Colonic mucosa (tissue), 4 donors: ENCODE measurements around the gene SLIT1. TPM values are rescaled to one million over a fixed set of nuclear protein-coding genes. Genes with fewer than 3 reads are reported as not detected.

Source experiments
- DNase-seq: peaks from one replicate; pipeline ENCODE4 v3.0.0-alpha.2; 2020
- H3K27ac ChIP-seq: fragments of 200-600 bp; one replicate; pipeline ENCODE4 v1.8.0; 2021
- H3K27me3 ChIP-seq: fragments of 200-600 bp; one replicate; pipeline ENCODE4 v1.8.0; 2021
- H3K36me3 ChIP-seq: fragments of 200-600 bp; one replicate; pipeline ENCODE4 v1.8.0; 2021
- H3K4me1 ChIP-seq: fragments of 200-600 bp; one replicate; pipeline ENCODE4 v1.8.0; 2021; ENCODE audit warnings: mild to moderate bottlenecking
- H3K4me3 ChIP-seq: fragments of 200-600 bp; one replicate; pipeline ENCODE4 v1.8.0; 2021
- H3K9ac ChIP-seq, 2 donors: one replicate each; pipeline ENCODE4 v1.7.0; 2013; ENCODE audit warnings: control low read depth in 2 of 2, low read depth in 2 of 2, low read length in 2 of 2
- H3K9me3 ChIP-seq: fragments of 200-600 bp; one replicate; pipeline ENCODE4 v1.8.0; 2021
- intact Hi-C: fragments of 100-400 bp; cut with DNase I; formaldehyde crosslinking; loops from one replicate; pipeline ENCODE4 v1.14.1; 2022
- total RNA-seq, 2 donors: library from RNA; stranded (reverse); fragmentation: NEBNext Ultra II Directional in 1 of 2; extraction: Animal tissue kit (Norgen Biotek cat#: 25700) in 1 of 2; gene quantifications; one replicate each; pipeline ENCODE4 v1.2.1, GENCODE V29; 2021
- TF ChIP-seq, protein P1 (sequence below): fragments of 200-600 bp; IDR thresholded peaks from one replicate; pipeline ENCODE4 v1.8.0; 2022; ENCODE audit warnings: antibody characterized with exemption, mild to moderate bottlenecking
- donor health status: healthy.
- donor health status: DM: no; HTN: no; CAD: no.
- donor health status: DM: no; HTN: no; CAD: no.

SLIT1 gene
- total RNA-seq, 2 donors from 2014 or later: 0.17 to 0.24 TPM

DNA sequence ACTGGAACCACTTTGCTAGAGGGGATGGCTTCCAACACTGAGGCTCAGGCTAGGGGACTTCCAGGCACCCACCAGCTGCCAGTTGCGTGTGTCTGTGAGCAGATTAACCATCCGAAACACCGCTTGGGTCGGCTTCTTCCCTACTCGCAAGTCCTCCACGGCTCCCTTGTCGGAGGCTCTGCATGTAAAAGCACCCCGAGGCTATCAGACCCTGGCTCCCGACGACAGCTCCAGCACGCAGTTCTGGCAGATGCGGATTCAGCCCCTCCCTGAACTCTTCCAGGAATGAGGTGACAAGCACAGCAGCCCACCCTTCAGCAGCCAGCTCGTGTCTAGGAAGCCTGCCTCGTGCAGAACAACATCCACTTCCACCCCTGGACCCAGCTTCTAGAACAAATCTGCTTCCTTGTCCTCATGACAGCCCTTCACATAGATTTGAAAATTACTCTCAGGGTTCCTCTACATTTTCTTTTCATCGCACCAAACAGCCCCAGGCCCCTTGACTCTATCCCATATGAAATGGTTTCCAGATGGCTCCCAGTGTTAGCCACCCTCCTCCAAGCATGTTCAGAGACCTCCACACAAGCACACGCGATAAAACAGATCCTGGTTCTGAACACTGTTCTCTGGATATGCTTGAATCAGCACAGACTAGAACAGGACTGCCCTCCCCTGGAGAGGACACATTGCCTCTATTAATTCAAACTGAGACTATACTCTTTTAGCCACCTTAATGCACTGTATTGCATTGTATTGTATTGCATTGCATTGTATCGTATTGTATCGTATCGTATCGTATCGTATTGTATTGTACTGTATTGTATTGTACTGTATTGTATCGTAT is 44.6 kb downstream of the SLIT1 start:
- H3K4me1 ChIP-seq: no peaks in the 10 kb centered on the region
- no peak overlapping the region for H3K27ac ChIP-seq
- no peaks in the 10 kb centered on the region for H3K27me3 ChIP-seq
- no peak overlapping the region for H3K4me3 ChIP-seq
- no peaks in the 10 kb centered on the region for H3K9me3 ChIP-seq
- DNase-seq: no peak
- no peaks in the 10 kb centered on the region for H3K36me3 ChIP-seq
- no peak overlapping the region for H3K9ac ChIP-seq
- TF ChIP-seq, protein P1, sequence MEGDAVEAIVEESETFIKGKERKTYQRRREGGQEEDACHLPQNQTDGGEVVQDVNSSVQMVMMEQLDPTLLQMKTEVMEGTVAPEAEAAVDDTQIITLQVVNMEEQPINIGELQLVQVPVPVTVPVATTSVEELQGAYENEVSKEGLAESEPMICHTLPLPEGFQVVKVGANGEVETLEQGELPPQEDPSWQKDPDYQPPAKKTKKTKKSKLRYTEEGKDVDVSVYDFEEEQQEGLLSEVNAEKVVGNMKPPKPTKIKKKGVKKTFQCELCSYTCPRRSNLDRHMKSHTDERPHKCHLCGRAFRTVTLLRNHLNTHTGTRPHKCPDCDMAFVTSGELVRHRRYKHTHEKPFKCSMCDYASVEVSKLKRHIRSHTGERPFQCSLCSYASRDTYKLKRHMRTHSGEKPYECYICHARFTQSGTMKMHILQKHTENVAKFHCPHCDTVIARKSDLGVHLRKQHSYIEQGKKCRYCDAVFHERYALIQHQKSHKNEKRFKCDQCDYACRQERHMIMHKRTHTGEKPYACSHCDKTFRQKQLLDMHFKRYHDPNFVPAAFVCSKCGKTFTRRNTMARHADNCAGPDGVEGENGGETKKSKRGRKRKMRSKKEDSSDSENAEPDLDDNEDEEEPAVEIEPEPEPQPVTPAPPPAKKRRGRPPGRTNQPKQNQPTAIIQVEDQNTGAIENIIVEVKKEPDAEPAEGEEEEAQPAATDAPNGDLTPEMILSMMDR: no peak
- intact Hi-C loops: no loop called here

DNA sequence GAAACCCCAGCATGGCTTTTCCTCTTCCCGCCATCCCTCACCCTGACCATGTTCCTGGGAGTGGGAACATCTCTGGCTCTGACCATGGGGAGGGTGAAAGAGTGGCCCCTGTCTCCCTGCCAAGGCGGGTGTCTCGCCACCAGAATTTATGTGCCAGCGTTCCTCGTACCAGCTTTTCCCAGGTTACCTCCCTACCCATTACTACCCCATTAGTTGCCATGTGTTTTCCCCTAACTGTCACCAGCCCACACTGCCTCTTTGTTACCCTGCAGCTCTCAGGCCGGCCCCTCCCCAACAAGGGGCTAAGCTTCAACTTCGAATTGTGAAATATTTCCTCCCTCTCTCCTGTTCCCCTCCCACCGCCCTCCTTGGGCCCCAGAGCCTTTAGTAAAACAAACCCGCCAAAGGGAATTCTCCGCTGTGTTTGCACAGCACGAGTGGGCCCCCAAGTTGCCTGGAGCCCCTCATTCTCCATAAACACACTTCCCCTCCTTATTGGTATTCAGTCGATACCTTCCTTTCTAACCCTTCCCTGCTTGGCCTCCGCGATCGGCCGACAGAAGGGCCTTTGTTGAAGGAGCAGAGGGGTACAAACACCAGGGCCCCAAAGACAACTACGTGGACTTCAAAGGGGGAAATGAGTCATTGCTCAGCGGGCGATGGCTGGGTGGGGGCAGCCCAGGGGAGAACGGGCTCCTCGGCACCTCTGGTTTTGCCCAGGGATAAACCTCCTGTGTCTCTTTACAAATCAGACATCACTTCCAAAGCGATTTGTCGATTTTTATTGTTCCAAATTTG is 45.5 kb downstream of the SLIT1 start:
- no peak for DNase-seq
- TF ChIP-seq, protein P1: no peak
- no peaks in the 10 kb centered on the region for H3K4me1 ChIP-seq
- H3K4me3 ChIP-seq: no peak overlapping the region
- no peaks in the 10 kb centered on the region for H3K9me3 ChIP-seq
- intact Hi-C loops: no loop called here
- H3K36me3 ChIP-seq: no peaks in the 10 kb centered on the region
- no peak overlapping the region for H3K27ac ChIP-seq
- H3K9ac ChIP-seq: no peak overlapping the region
- no peaks in the 10 kb centered on the region for H3K27me3 ChIP-seq

GRCh38 chr10:97139651-97140048 is 46.1 kb downstream of the SLIT1 start:
- H3K4me1 ChIP-seq: no peaks in the 10 kb centered on the region
- H3K4me3 ChIP-seq: no peak overlapping the region
- DNase-seq: no peak
- no peaks in the 10 kb centered on the region for H3K9me3 ChIP-seq
- intact Hi-C loops: no loop called here
- TF ChIP-seq, protein P1: no peak
- H3K27ac ChIP-seq: no peak overlapping the region
- H3K9ac ChIP-seq: no peak overlapping the region
- no peaks in the 10 kb centered on the region for H3K36me3 ChIP-seq
- H3K27me3 ChIP-seq: no peaks in the 10 kb centered on the region

DNA sequence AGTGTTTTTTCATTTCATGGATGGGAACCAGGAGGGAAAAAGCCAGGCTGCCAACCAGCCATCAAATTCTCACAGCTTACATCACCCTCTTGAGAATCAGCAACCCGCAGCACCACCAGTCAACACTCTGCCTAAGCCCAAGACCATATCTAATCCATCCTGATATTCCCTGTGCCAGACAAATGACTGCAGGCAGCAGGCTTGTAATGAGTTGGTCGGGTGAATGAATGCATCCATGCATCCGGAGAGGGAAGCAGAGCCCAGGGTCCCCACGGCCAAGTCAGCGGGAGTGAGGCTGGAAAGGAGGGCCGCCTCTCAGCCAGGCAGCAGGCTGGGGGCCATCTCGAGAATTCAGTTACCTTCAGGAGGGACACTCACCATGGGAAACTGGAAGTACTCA is 46.9 kb downstream of the SLIT1 start:
- TF ChIP-seq, protein P1: no peak
- intact Hi-C loops: no loop called here
- no peaks in the 10 kb centered on the region for H3K4me1 ChIP-seq
- H3K9ac ChIP-seq: no peak overlapping the region
- H3K27me3 ChIP-seq: no peaks in the 10 kb centered on the region
- H3K9me3 ChIP-seq: no peaks in the 10 kb centered on the region
- H3K4me3 ChIP-seq: no peak overlapping the region
- H3K27ac ChIP-seq: no peak overlapping the region
- DNase-seq: no peak
- H3K36me3 ChIP-seq: no peaks in the 10 kb centered on the region

- Histone ChIP-seq H3K27me3 (no peaks in the 10 kb centered on the region), H3K9me3 (no peaks in the 10 kb centered on the region), H3K27ac (no peak overlapping the region), H3K4me1 (no peaks in the 10 kb centered on the region), H3K4me3 (no peak overlapping the region), H3K9ac (no peak overlapping the region), H3K36me3 (no peaks in the 10 kb centered on the region)
- TF ChIP-seq, protein P1: peak; percentile 31
- intact Hi-C loops: no loop called here
- peak; percentile 23 for DNase-seq
Measured at GRCh38 chr10:97138174-97138573, 47.6 kb downstream of the SLIT1 start.
